GM21360 (cell line): Measurements from ENCODE around the gene FOXRED2.
"Not testable (repeated sequence)": the region's sequence is repeated elsewhere in the genome, so short reads cannot be mapped to it uniquely, and the experiment has no call there.

Source experiments
- ATAC-seq: cut with Tn5 transposase; IDR thresholded peaks from one replicate; pipeline ENCODE4 v1.9.1; 2021; ENCODE audit warnings: mild to moderate bottlenecking, moderate library complexity; ENCODE audit not compliant: unreplicated experiment

Gene FOXRED2

DNA sequence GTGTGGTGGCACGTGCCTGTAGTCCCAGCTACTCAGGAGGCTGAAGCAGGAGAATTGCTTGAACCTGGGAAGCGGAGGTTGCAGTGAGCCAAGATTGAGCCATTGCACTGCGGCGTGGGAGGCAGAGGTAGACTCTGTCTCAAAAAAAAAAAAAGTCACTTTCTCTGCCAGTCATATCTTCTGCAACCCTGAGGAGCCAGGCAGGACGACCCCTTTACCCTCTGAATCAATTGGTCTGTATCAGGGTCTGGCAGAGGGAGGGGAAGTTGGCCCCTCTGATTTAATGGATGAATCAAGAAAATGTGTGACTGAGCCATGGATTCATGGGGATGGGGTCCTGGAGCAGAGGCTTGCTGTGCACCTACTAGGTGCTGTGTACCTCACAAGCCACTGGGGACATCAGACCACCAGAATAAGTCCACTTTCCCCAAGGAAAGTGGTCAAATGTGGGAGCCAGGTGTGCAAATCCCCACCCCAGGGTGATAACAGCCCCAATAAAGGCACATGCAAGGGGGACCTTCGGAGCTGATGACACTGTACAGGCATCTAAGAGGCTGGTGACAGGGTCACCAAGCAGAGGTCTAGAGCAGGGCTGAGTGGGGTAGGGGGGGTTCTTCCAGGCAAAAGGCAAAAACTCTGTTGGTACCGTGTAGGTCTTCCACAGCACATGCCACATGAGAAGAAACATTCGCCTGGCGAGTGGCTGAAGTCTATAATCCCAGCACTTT lies 54.4 kb downstream of the FOXRED2 start:
- no peak for ATAC-seq

DNA sequence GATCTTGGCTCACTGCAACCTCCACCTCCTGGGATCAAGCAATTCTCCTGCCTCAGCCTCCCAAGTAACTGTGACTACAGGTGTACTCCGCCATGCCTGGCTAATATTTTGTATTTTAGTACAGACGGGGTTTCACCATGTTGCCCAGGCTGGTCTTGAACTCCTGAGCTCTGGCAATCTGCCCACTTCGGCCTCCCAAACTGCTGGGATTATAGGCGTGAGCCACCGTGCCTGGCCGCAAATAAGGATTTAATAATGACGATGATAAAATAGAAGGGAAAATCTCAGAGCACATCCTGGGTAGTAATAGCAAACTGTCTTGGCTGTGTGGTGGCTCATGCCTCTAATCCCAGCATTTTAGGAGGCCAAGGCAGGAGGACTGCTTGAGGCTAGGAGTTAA lies 55.9 kb downstream of the FOXRED2 start:
- not testable (repeated sequence) for ATAC-seq

DNA sequence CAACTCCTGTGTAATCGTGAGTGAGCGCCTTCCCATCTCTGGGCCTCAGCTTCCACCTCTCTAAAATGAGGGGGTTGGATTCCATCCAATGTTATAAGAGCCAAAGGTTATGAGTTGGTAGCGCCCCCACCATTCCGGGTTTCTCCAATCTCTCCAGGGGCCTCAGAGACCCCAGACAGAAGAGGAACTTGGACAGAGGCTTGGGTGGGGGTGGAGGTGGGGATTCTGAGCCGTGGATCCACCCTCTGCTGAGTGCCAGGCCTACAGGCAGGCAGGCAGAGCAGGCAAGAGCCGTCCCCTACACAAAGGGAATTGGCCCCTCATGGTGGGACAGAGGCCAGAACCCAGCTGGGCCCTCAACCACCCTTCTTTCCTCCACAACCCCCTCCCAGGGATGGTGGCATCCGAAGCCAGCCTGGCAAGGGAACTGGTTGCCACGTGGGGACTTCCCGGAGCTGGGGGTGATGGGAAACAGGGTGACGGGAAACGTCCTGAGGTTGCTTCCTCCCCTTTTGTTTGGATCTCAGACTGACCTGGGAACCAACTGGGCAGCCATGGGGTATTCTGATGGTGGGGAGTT lies 57.2 kb downstream of the FOXRED2 start:
- ATAC-seq, result no peak

GRCh38 chr22:36447632-36448031 lies 59.2 kb downstream of the FOXRED2 start:
- no peak for ATAC-seq

- ATAC-seq, result no peak
Measured at GRCh38 chr22:36445158-36445668, 61.6 kb downstream of the FOXRED2 start.

GRCh38 chr22:36443198-36443770 lies 63.6 kb downstream of the FOXRED2 start:
- no peak for ATAC-seq

DNA sequence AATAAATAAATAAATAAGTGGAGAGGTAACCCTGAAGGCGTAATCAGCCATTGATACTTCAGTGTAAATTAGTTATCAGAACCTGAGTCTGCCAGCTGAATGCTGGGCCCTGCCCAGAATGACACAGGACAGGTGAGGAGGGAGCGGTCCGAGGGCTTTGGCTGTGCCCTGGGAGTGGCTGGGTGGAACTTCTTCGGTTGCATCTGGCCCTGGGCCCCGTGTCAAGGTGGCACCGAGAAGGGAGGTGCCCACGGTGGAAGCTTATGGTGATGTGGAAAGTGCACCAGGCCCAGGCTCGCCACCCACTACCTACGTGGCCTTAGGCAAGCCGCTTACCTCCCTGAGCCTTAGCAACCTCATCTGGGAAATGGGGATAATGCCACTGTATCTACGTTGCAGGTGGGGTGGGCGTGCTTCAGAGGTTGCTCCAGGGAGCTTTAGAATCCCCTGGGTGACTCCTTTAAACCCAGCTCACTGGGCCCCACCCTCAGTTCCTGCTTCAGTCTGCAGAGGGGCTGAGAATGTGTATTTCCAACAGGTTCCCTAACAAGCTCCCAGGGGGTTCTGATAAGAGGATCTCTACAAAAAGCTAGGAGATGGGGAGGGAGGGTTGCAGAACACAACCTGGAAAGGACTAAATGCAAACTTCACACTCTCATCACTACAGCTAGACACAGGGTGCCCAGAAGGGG lies 64.2 kb downstream of the FOXRED2 start:
- no peak for ATAC-seq

DNA sequence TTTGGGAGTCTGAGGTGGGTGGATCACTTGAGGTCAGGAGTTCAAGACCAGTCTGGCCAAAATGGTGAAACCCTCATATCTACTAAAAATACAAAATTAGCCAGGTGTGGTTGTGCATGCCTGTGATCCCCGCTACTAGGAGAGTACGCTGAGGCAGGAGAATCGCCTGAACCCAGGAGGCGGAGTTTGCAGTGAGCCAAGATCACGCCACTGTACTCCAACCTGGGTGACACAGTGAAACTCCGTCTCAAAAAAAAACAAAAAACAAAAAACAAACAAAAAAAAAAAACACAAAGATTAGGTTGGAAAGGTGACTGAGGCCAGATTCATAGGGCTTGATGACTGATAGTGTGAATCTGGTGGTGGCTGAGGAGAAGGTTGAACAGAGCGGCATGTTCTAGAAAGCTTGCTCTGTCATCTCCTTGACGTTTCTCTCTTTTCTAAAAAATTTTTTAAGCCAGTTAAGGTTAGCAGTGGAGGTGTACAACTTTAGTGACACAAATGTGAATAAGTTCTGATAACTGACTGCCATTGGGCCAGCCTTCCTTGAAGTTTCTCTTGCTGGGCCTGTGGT lies 66.3 kb downstream of the FOXRED2 start:
- no peak for ATAC-seq

GRCh38 chr22:36439481-36440271 lies 67.2 kb downstream of the FOXRED2 start:
- ATAC-seq, result no peak
